ENCODE data around the gene TMEM132D. TPM values are rescaled to one million over a fixed set of nuclear protein-coding genes. Genes with fewer than 3 reads are reported as not detected.
A peak's percentile ranks its signal among the peaks of the same experiment; 100 is the strongest.

TMEM132D gene
- total and polyA plus RNA-seq, 7 donors, result 0.01 TPM; not detected in 6

DNA sequence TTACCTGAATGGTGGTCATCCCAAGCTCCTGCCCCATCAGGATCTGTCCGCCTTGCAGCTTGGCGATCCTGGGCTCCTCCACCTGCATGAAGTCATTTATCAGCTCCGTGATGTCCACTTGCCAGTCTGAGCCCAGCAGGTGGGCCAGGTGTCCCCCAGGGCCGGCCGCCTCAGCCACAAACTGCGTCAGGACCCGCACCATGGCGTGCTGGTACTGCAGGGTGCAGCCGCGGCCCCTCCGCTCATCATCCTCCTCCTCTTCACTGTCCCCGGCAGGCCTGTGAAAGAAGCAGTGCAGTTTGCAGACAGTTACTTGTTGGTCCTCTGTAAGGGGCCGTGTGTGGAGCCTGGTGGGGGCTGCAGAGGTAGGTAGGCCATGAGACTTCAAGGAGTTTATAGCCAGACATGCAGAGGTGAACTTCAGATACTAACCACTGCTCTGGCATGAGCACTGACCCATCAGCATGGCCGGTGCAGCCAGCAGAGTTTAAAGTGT is 822.0 kb downstream of the TMEM132D start:
- Histone ChIP-seq H3K27ac (no peak overlapping the region), H3K9me3 (no peaks in the 10 kb centered on the region), H3K4me3 (no peak overlapping the region), H3K27me3 (ENCODE audit: insufficient read depth in 3 of 3, low read length in 2 of 3) (no peaks in the 10 kb centered on the region), H3K36me3 (ENCODE audit: insufficient read depth in 1 of 2, low read depth in 1 of 2) (no peaks in the 10 kb centered on the region), H3K4me1 (no peaks in the 10 kb centered on the region)
- intact Hi-C loops (cut with DNase I), result no loop called here
- peak in 1 of 2 donors; percentile 26 for DNase-seq
- no peak for ATAC-seq
- no peak for TF ChIP-seq CTCF (IDR thresholded peaks at IDR 0.05)
- WGBS, 3 donors, result 88 to 94% (median 92%) methylated on average over 14 of the region's 14 CpGs

DNA sequence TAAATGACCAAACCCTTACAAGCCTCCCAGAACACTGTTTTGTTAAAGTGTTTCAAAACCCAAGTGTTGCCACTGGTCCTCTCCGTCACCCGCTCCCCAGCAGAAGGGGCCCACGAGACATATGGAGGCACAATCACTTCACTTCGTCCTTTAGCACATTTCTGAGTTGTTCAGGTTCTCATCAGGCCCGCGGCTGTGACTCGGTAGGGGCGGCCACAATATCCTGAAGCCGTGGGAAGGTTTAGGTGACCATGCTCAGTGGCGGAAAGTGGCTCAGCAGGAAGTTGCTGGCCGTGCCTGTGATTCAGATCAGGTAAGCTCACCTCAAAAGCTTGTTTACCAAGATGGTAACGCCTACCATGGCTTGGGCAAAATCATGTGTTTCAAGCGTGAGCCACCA is 823.0 kb downstream of the TMEM132D start:
- 92% methylated on average over 13 of the region's 13 CpGs for WGBS, 3 donors
- DNase-seq (peak in 1 of 2 donors; percentile 9), ATAC-seq (no peak)
- H3K27me3 ChIP-seq (ENCODE audit: insufficient read depth in 3 of 3, low read length in 2 of 3), result no peaks in the 10 kb centered on the region
- intact Hi-C loops (cut with DNase I), result no loop called here
- no peak overlapping the region for H3K4me3 ChIP-seq
- no peak for TF ChIP-seq CTCF (IDR thresholded peaks at IDR 0.05)
- no peaks in the 10 kb centered on the region for H3K4me1 ChIP-seq
- H3K36me3 ChIP-seq (ENCODE audit: insufficient read depth in 1 of 2, low read depth in 1 of 2), result no peaks in the 10 kb centered on the region
- H3K9me3 ChIP-seq, result no peaks in the 10 kb centered on the region
- H3K27ac ChIP-seq, result no peak overlapping the region

GRCh38 chr12:129080391-129080790 is 823.4 kb downstream of the TMEM132D start:
- no peak overlapping the region for H3K27ac ChIP-seq
- no peak overlapping the region for H3K4me3 ChIP-seq
- no peak for DNase-seq
- intact Hi-C loops (cut with DNase I), result no loop called here
- WGBS, 3 donors, result 69 to 79% (median 74%) methylated on average over 5 of the region's 5 CpGs
- ATAC-seq, result no peak
- H3K4me1 ChIP-seq, result no peaks in the 10 kb centered on the region
- H3K9me3 ChIP-seq, result no peaks in the 10 kb centered on the region
- TF ChIP-seq CTCF (IDR thresholded peaks at IDR 0.05), result no peak
- H3K27me3 ChIP-seq (ENCODE audit: insufficient read depth in 3 of 3, low read length in 2 of 3), result no peaks in the 10 kb centered on the region
- H3K36me3 ChIP-seq (ENCODE audit: insufficient read depth in 1 of 2, low read depth in 1 of 2), result no peaks in the 10 kb centered on the region

DNA sequence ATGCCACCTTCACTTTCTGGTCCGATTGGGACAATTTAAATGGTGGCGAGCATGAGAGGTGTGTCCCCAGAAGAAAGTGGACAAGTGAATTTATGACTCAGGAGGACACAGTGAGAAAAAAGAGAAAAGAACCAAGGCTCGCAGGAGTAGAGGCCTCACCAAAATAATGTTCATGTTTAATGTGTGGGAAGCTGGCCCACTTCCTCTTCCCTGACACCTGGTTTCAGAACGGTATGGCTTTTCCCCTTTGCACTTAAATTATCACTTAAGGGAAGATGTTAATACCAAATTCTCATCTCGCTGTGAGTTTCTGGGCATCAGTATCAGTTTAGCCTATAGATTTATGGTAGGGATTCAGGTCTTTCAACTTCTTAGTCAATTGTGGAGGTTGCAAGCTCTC is 824.1 kb downstream of the TMEM132D start:
- DNase-seq, result no peak
- 77 to 86% (median 86%) methylated on average over 5 of the region's 5 CpGs for WGBS, 3 donors

More for the DNA sequence above, 824.1 kb downstream of the TMEM132D start:
- Histone ChIP-seq H3K27ac (no peak overlapping the region), H3K9me3 (no peaks in the 10 kb centered on the region), H3K27me3 (ENCODE audit: insufficient read depth in 3 of 3, low read length in 2 of 3) (no peaks in the 10 kb centered on the region), H3K4me1 (no peaks in the 10 kb centered on the region), H3K4me3 (no peak overlapping the region), H3K36me3 (ENCODE audit: insufficient read depth in 1 of 2, low read depth in 1 of 2) (no peaks in the 10 kb centered on the region)
- intact Hi-C loops (cut with DNase I), result no loop called here
- no peak for ATAC-seq
- TF ChIP-seq CTCF (IDR thresholded peaks at IDR 0.05), result no peak

Data from psoas muscle (tissue), 8 donors.